Activated T-cell treated with anti-CD3 and anti-CD28 coated beads, Interleukin-2, amount 50 U/mL, for 1 hour (primary cell): ENCODE data around the gene COMT.

Experiments
- DNase-seq: peaks from one replicate; pipeline ENCODE4 v3.0.0-alpha.2; 2020

Gene COMT

GRCh38 chr22:19984851-19985811 lies 43.6 kb downstream of the COMT start:
- no peak for DNase-seq

DNA sequence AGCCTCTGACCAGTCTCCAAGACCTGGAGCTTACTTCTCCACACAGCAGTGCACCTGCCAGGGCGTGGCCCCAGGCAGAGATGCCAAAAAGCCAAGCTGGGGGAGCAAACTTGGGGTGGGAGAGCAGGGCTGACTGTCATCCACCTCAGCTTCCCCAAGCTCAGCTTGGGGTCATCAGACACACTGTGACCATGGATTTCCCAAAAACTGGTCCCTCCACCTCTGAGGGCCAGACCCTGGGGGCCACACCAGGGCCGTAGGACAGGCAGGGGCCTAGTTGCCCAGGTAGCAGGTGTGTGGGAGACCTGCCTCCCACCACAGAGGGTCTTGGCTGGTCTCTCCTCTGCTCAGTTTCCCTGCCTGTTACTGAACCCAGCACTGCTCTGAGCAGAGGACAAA lies 44.4 kb downstream of the COMT start:
- DNase-seq: no peak

DNA sequence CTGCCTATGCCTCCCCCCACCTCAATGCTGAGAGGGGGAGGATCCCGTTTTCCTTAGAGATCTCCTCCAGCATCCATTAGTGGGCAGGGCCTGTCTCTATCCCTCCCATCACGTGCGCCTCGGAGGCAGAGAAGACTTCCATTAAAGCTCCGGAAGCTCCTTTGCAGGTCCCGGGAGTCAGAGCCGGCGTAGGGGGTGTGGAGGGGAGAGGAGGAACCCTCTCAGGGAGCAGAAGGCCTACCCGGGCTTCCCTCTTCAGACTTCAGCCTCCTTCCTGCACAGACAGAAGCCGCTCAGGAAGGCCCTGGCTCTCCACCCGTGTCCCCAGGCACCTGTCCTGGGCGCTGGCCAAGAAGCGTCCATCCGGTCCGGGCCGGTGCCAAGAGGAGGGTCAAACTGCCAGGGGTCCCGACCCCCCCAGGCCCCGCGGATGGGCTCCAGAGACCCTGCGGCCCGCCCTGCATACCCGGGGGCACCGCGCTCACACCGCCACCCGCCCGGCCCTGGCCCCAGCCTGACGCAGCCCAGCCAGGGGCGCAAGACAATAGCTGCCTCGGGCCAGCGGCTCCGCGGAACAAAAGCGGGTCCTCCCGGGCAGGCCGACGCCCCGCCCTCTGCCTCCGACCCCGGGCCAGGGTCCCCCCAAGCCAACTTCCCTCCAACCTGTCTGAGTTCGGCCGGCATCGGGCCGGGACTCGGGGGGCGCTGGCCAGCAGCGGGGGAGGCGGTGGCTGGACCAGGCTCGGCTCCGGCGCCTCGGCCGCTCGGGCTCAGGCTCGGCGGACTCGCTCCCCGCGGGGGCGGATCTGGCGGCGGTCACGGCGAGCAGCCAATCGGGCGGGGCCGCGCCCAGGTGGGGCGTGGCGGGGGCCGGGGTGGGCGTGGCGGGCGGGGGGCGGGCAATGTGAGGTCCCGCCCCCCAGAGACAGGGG lies 45.1 kb downstream of the COMT start:
- peak; percentile 73 for DNase-seq

DNA sequence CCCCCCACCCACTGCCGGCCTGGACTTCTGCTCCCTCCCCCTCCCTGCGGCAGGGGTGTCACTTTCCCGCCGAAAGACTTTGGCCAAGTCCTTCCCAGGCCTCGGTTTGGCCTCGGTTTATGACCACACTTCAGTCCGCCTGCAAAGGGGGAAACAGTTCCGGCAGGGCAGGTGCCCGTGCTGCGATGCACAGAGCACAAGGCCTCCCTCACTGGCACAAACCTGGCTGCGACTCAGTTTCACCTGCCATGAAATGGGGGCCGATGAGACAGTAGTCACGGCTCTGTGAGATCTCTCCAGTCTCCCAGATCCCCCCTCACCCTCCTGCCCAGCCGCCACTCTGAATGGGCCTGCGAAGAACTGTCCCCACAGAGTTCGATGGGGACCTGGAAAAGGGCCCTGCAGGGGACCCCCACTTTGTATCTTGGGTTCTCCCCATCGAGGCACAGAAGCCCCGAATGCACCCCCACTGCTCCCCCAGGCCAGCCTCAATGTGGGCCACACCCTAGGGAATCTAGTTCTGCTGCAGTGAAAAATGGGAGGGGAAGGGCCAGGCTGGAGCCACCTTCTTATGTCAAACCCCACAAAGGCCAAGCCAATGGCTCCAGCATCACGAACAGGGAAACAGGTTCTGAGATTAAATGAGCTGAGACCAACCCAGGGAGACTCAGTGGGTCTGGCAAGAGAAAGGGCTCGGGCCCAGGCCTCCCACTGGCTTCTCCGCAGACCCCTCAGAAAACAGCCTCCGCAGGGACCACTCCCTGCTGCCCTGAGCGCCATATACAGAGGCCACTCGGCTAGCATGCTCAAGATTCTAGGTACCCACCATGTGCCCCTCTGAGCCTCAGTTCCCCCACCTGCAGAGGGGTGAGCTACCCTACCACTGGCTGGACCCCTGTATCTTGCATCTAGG lies 46.1 kb downstream of the COMT start:
- no peak for DNase-seq

GRCh38 chr22:19988331-19988808 lies 46.8 kb downstream of the COMT start:
- no peak for DNase-seq

DNA sequence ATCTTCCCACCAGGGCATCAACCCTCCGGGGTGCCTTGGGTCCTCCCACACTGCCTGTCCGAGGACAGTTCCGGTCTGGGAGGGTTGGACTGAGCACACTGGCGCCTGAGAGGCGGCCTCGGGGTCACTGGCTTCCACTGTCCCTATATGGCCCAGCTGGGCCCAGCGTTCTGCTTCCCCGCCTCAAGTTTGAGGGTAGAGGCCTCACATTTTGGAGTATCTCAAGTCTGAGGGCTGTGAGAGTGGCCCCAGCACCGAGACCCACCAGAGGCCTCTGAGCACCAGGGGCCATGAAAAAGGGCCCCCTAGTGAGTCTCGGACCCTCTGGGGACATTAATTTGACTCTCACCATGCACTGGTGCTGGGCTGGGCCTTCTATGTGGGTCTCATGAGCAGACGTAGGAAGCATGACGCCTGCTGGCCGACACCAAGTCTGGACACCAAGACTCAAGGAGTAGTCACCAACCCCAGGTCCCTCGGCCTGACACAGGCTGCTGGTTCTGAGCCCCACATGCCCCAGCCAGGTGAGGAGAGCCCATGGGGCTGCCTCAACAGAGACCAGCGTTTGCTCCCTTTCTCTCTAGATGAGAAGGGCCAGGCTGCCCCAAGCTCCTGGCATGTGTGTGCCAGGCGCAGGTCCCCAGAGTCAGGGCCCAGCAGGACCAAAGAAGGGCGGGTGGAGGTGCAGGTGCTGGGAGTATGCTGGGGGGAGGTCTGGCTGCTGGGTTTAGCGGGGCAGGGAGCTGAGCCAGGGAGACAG lies 47.6 kb downstream of the COMT start:
- no peak for DNase-seq

- DNase-seq: no peak
Observed at GRCh38 chr22:19989725-19990067, 48.1 kb downstream of the COMT start.

DNA sequence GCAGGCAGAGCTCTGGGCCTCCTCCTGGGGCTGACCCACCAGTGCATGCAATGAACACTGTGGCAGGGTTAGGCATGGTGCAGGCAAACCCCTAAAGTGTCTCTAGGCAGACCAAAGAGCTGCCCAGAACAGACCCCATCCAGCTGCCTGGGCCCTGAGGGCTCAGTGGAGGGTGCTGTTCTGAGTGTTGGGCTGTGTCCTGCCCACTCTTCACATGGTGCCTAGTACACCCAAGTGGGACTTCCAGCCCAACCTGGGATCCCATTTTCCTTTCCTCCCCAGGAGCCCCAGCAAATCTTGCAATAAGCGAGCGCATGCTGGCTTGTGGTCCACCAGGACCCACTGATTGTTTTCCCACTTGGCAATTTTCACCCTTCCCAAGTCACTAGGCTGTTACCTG lies 48.6 kb downstream of the COMT start:
- DNase-seq: no peak

DNA sequence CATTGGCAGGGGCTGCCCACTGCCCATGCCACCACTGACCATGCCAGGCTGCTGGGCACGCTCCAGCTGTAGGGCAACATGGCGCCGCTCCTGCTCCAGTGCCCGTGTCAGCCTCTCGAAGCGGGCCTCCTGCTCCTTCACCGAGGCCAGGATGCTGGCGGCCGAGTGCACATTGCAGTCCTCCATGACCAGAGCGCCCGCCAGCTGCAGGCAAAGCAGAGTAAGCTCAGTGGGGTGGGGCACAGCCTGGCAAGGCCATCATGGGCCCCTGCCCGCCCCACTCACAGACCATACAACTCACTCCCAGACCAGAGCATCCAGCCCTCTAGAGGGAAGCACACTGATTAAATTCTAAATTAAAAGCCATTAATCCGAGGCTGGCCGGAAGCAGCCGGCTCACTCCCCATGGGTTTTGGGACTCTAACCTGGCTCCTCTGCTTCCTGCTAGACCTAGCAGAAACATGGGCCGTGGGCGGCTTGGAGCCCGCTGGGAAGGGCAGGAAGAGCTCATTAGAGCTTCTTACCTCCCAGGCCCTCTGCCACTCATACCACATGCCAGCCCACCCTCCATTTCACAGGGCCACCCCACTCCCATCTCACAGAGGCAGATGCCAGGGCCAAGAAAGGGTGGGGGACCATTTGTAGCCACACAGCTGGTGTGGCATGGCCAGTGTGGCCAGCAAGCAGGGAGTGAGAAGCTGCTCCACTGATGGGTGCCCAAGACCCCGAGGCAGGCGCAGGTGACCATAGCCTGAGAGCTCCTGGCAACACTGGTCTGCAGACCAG lies 49.2 kb downstream of the COMT start:
- no peak for DNase-seq

- DNase-seq: no peak
Observed at GRCh38 chr22:19991395-19991644, 49.7 kb downstream of the COMT start.

- no peak for DNase-seq
Observed at GRCh38 chr22:19991645-19992451, 50.3 kb downstream of the COMT start.

DNA sequence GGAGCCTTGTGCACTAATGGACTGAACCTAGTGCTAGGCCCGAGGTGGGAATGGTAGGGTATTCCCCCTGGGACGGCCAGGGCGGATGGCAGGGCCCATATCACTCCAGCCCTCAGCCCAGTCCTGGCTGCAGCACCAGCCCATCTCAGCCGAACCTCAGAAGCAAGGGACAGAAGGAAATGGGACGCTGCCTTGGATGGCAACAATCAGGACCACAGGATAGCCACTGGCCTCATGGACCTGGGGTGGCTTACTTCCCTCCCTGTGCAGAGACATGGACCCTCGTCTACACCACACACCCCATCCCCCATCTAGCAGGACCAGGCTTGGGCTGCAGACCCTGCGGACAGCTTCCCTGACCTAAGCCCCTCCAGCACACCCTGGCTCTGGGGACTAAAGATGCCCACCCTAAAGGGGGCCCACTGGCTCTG lies 50.9 kb downstream of the COMT start:
- DNase-seq: no peak

GRCh38 chr22:19992921-19993355 lies 51.4 kb downstream of the COMT start:
- DNase-seq: no peak

- DNase-seq: no peak
Observed at GRCh38 chr22:19993926-19994325, 52.4 kb downstream of the COMT start.

- DNase-seq: no peak
Observed at GRCh38 chr22:19994851-19995610, 53.5 kb downstream of the COMT start.

DNA sequence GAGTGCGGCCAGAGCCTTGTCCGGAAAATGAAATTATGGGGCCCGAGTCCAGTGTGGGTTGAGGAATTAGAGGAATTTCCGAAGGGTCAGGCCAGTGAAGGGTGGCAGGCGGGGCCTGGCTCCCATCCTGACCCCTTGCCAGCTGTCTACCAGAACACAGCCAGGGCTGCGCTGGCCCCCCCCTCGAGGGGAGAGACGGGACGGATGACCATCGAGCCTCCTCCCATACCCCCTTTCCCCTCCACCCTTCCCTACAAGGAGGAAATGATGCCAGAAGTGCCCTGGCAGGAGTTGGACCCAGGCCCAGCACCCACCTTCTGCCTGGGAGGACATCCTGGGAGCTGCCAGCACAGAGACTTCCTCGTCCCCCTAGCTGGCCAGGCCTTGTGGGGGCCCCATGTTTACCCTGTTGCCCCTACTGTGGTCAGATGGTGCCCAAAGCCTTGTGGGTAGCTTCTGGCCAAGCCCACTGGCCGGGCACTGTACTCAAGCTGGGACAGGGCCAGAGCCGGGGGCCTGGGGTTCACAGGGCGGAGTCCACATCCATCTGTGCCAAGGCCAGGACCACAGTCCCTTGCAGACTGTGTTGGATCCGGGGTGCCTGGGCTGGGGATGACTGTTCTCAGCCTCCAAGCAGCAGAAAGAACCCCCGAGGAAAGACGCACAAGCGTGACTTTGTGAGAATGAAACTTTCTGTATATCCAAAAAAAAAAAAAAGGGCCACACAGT lies 54.2 kb downstream of the COMT start:
- DNase-seq: no peak

DNA sequence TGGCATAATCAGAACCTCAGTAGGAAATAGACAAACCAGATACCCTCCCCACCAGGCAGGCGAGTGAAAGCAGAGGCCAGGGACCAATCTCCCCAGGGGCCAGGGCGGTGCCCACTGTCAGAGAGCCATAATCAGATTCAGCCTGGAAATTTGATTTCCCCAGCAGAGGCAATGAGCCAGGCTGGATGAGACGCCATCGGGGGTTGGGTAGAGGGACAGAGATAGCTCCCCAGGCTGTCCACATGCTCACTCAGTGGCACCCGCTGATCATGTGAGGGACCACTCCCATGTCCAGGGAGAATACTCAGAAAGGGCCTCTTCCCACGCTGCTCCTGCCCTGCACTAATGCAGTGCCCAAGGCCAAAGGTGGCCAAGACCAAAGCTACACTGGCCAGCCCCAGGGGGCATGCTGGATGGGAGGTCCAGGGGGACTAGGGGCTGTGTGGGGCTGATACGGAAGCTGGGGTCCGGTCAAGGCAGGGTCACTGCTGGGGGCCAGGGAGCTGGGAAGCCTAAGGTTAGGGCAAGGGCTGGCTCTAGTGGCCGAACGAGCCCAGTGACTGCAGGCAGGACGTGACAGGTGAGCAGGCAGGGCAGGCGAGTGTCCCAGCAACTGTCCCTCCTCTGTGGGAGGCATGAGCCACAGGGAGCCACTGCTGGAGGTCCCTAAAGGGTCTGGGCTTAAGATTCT lies 55.3 kb downstream of the COMT start:
- DNase-seq: no peak
